ENCODE results near the gene ELL.

The ELL gene

GRCh38 chr19:18551631-18552030 is 29.8 kb upstream of the ELL start:
- TF ChIP-seq ISL1 (CRISPR knock-in tag; IDR thresholded peaks at IDR 0.05) (no peak), ESRRG (CRISPR knock-in tag; IDR thresholded peaks at IDR 0.05) (no peak), BACH2 (CRISPR knock-in tag; IDR thresholded peaks at IDR 0.05; ENCODE audit: borderline replicate concordance) (no peak), ZNF8 (CRISPR knock-in tag; IDR thresholded peaks at IDR 0.05) (no peak), TCF4 (CRISPR knock-in tag; IDR thresholded peaks at IDR 0.05; ENCODE audit: borderline replicate concordance) (no peak), ZFP30 (CRISPR knock-in tag; IDR thresholded peaks at IDR 0.05) (no peak), RARB (CRISPR knock-in tag; IDR thresholded peaks at IDR 0.05) (no peak), ARNTL (CRISPR knock-in tag; IDR thresholded peaks at IDR 0.05; ENCODE audit: borderline replicate concordance, low read depth) (no peak), CSRNP3 (CRISPR knock-in tag; IDR thresholded peaks at IDR 0.05) (no peak), GLIS3 (CRISPR knock-in tag; IDR thresholded peaks at IDR 0.05) (no peak), CSDC2 (CRISPR knock-in tag; IDR thresholded peaks at IDR 0.05) (no peak)
- no peak for ATAC-seq

GRCh38 chr19:18543814-18544475 is 22.1 kb upstream of the ELL start:
- peak; percentile 67 for ATAC-seq
- TF ChIP-seq TOX (CRISPR knock-in tag; IDR thresholded peaks at IDR 0.05; ENCODE audit: borderline replicate concordance) = no peak
- no peak for TF ChIP-seq ZFP3 (CRISPR knock-in tag; IDR thresholded peaks at IDR 0.05)
- TF ChIP-seq OSR1 (CRISPR knock-in tag; IDR thresholded peaks at IDR 0.05) = no peak
- TF ChIP-seq ZC3H10 (CRISPR knock-in tag; IDR thresholded peaks at IDR 0.05) = no peak
- no peak for TF ChIP-seq ZNF565 (CRISPR knock-in tag; conservative IDR thresholded peaks at IDR 0.05; ENCODE audit: low read depth)
- TF ChIP-seq POU6F1 (CRISPR knock-in tag; IDR thresholded peaks at IDR 0.05; ENCODE audit: borderline replicate concordance, low read depth) = no peak
- no peak for TF ChIP-seq CREB5 (CRISPR knock-in tag; IDR thresholded peaks at IDR 0.05; ENCODE audit: low read depth)
- no peak for TF ChIP-seq ARNTL (CRISPR knock-in tag; IDR thresholded peaks at IDR 0.05; ENCODE audit: borderline replicate concordance, low read depth)
- TF ChIP-seq RARB (CRISPR knock-in tag; IDR thresholded peaks at IDR 0.05) = no peak
- TF ChIP-seq ZFP30 (CRISPR knock-in tag; IDR thresholded peaks at IDR 0.05) = no peak
- TF ChIP-seq PATZ1 (CRISPR knock-in tag; IDR thresholded peaks at IDR 0.05; ENCODE audit: borderline replicate concordance) = no peak
- TF ChIP-seq BACH2 (CRISPR knock-in tag; IDR thresholded peaks at IDR 0.05; ENCODE audit: borderline replicate concordance) = no peak
- TF ChIP-seq ESRRG (CRISPR knock-in tag; IDR thresholded peaks at IDR 0.05) = no peak
- no peak for TF ChIP-seq CSRNP3 (CRISPR knock-in tag; IDR thresholded peaks at IDR 0.05)

- no peak for TF ChIP-seq POU6F1 (CRISPR knock-in tag; IDR thresholded peaks at IDR 0.05; ENCODE audit: borderline replicate concordance, low read depth)
- no peak for TF ChIP-seq ZFP30 (CRISPR knock-in tag; IDR thresholded peaks at IDR 0.05)
- TF ChIP-seq ZFP3 (CRISPR knock-in tag; IDR thresholded peaks at IDR 0.05) = no peak
- peak; percentile 100 for ATAC-seq
These were observed 21.3 kb upstream of the ELL start, which contains the start of gene FKBP8 for GRCh38 chr19:18542941-18543813. Gene FKBP8, minus strand, starts transcription at chr19:18543573. Its CDS starts 1,603 bp downstream, at chr19:18541970.

All from SK-N-SH treated with all-trans-retinoic acid at 6 μM for 48 hours (cell line).